PC-9 (cell line): ENCODE data around the gene CYP11A1.

ENCODE experiments used
- EZH2 ChIP-seq: fragments of 200-600 bp; sonication (generic); IDR thresholded peaks from 2 replicates; pipeline ENCODE4 v1.8.0; 2017; ENCODE audit warnings: antibody characterized with exemption, low read depth
- TF ChIP-seq, protein P1 (sequence below): fragments of 200-600 bp; sonication (generic); conservative IDR thresholded peaks from 2 replicates; pipeline ENCODE4 v1.6.1; 2017; ENCODE audit warnings: mixed run types, antibody characterized with exemption, mild to moderate bottlenecking, moderate library complexity

DNA sequence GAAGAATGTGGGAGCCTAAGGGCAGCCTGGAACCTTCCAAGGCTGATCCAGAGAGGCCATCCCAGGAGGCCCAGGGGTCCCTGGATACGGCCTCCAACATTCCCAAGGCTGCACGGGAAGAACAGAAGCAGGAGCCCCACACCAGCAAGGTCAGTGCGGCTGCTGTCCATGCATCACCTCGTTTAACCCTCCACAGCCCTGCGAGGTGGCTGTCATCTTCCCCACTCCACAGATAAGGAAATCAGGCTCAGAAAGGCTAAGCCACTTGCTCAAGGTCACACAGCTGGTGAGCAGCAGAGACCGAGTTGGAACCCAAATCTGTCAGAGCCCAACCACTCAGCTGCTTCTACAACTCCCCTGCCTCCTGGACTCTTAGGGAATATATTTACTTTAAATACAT, 44.7 kb upstream of the CYP11A1 start:
- TF ChIP-seq, protein P1, sequence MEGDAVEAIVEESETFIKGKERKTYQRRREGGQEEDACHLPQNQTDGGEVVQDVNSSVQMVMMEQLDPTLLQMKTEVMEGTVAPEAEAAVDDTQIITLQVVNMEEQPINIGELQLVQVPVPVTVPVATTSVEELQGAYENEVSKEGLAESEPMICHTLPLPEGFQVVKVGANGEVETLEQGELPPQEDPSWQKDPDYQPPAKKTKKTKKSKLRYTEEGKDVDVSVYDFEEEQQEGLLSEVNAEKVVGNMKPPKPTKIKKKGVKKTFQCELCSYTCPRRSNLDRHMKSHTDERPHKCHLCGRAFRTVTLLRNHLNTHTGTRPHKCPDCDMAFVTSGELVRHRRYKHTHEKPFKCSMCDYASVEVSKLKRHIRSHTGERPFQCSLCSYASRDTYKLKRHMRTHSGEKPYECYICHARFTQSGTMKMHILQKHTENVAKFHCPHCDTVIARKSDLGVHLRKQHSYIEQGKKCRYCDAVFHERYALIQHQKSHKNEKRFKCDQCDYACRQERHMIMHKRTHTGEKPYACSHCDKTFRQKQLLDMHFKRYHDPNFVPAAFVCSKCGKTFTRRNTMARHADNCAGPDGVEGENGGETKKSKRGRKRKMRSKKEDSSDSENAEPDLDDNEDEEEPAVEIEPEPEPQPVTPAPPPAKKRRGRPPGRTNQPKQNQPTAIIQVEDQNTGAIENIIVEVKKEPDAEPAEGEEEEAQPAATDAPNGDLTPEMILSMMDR = no peak
- TF ChIP-seq EZH2 = no peak
